Esophagus muscularis mucosa (tissue), 4 donors: ENCODE measurements around the gene CCDC80. TPM values are rescaled to one million over a fixed set of nuclear protein-coding genes. Genes with fewer than 3 reads are reported as not detected.

Experiments used
- DNase-seq: peaks from one replicate; pipeline ENCODE4 v3.0.0-alpha.2; 2017; ENCODE audit errors: extremely low spot score
- H3K27ac ChIP-seq, 4 donors: fragments of 200-600 bp; sonication (generic); replicated peaks in 1 of 4; 1 replicate in 3 of 4; 2 replicates in 1 of 4; pipeline ENCODE4 v1.5.1; 2016 to 2019; ENCODE audit warnings: mild to moderate bottlenecking in 1 of 4
- H3K27me3 ChIP-seq, 4 donors: fragments of 200-600 bp; sonication (generic); one replicate each; pipeline versions ENCODE4 v1.5.1 to v1.6.0; 2016 to 2019
- H3K36me3 ChIP-seq, 4 donors: fragments of 200-600 bp; sonication (generic); one replicate each; pipeline ENCODE4 v1.5.1; 2016 to 2019
- H3K4me1 ChIP-seq, 4 donors: fragments of 200-600 bp; sonication (generic); one replicate each; pipeline ENCODE4 v1.5.1; 2016 to 2019
- H3K4me3 ChIP-seq, 4 donors: fragments of 200-600 bp; sonication (generic); 1 replicate in 2 of 4; 2 replicates in 2 of 4; pipeline ENCODE4 v1.5.1; 2016 to 2019; ENCODE audit warnings: mild to moderate bottlenecking in 4 of 4, moderate library complexity in 1 of 4
- H3K9me3 ChIP-seq, 4 donors: fragments of 200-600 bp; sonication (generic); 1 replicate in 3 of 4; 2 replicates in 1 of 4; pipeline ENCODE4 v1.5.1; 2016 to 2019
- EP300 ChIP-seq: sonication (generic); formaldehyde crosslinking; IDR thresholded peaks from one replicate; pipeline ENCODE4 v1.6.1; 2017; ENCODE audit warnings: antibody characterized with exemption
- POLR2A ChIP-seq: fragments of 450-650 bp; IDR thresholded peaks from one replicate; pipeline ENCODE4 v1.6.1; 2017; ENCODE audit warnings: antibody characterized with exemption, moderate library complexity, mild to moderate bottlenecking, low read depth
- POLR2AphosphoS5 ChIP-seq, 2 donors: sonication (generic); formaldehyde crosslinking; IDR thresholded peaks; one replicate each; pipeline ENCODE4 v1.6.1; 2017; ENCODE audit warnings: antibody characterized with exemption in 2 of 2
- WGBS: methylation state at CpG from one replicate; pipeline ENCODE4 v1.1.5; 2018; 5-methylcytosine and 5-hydroxymethylcytosine counted together
- intact Hi-C: fragments of 100-400 bp; cut with DNase I; formaldehyde crosslinking; loops from one replicate; pipeline ENCODE4 v1.15.1; 2023
- total RNA-seq, 4 donors: library from RNA; depleted of rRNA; stranded (reverse); fragments of >200 nt; gene quantifications; one replicate each; pipeline versions ENCODE4 v1.1.0 to v1.2.1, GENCODE V29; 2016
- TF ChIP-seq, protein P1 (sequence below), 3 experiments: fragments of 200-600 bp in 2 of 3; fragments of 450-650 bp in 1 of 3; sonication (generic) in 2 of 3; IDR thresholded peaks; one replicate each; pipeline ENCODE4 v1.5.1; 2017 to 2019; ENCODE audit warnings: antibody characterized with exemption in 3 of 3, mild to moderate bottlenecking in 2 of 3, moderate library complexity in 1 of 3

Gene CCDC80
- total RNA-seq, 4 donors from 2014 or later = 34.7 to 213 (median 127) TPM

DNA sequence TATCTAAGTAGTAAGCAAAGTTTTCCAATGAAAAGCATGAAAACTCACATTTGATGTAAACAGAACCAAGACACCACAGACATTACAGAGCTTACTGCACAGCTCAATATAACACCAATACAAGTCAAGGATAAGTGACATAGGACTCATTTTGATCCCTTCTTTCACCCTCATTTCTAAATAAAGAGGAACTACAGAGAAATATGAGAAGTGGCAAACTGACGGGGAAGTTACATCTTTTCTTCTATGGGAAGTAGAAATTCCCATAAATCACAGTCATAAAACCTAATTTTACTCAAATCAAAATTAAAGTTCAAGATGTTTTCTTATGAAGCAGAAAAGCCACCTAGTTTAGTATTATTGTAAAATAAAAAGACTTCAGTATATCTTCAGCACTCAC is 83.0 kb downstream of the CCDC80 start:
- WGBS = 72% methylated on average over 1 of the region's 1 CpG
- no peaks in the 10 kb centered on the region for H3K9me3 ChIP-seq
- no peak overlapping the region for H3K4me3 ChIP-seq
- TF ChIP-seq, protein P1, sequence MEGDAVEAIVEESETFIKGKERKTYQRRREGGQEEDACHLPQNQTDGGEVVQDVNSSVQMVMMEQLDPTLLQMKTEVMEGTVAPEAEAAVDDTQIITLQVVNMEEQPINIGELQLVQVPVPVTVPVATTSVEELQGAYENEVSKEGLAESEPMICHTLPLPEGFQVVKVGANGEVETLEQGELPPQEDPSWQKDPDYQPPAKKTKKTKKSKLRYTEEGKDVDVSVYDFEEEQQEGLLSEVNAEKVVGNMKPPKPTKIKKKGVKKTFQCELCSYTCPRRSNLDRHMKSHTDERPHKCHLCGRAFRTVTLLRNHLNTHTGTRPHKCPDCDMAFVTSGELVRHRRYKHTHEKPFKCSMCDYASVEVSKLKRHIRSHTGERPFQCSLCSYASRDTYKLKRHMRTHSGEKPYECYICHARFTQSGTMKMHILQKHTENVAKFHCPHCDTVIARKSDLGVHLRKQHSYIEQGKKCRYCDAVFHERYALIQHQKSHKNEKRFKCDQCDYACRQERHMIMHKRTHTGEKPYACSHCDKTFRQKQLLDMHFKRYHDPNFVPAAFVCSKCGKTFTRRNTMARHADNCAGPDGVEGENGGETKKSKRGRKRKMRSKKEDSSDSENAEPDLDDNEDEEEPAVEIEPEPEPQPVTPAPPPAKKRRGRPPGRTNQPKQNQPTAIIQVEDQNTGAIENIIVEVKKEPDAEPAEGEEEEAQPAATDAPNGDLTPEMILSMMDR (IDR thresholded peaks at IDR 0.05) = no peak
- peaks cover 16 to 50% (median 35%) of the 10 kb centered on the region in 4 donors for H3K4me1 ChIP-seq
- no peak overlapping the region for H3K27ac ChIP-seq
- peaks cover 0 to 10% (median 2%) of the 10 kb centered on the region in 4 donors for H3K36me3 ChIP-seq
- H3K27me3 ChIP-seq = no peaks in the 10 kb centered on the region
- intact Hi-C loops = no loop called here
- DNase-seq = no peak

DNA sequence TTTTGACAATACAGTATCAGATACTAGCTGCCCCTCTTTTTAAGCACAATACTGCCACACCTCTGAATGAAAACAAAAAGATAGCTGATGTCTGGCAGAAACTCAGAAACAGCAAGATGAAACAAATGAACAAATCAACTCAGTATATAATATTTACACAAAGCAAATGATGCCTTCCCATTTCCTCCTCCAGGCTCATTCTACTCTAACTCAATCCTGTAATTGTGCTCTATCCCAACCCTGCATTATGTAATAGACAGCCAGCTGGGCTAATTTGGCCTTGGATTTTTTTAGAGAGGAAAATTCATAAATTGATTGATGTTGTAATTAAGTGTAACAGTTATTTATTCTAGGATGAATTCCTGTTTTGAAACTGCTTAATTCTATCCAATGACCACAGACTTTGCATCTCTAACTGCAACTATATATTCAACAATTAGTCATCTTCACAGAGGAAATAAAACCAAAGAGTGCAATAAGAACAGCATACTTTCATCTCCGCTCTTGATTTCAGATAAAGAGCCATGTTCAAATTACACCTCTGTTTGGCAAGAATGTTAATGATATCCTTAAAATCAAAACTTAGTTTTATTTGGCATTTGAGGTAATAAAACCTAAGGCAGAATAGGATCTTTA is 85.3 kb downstream of the CCDC80 start:
- Histone ChIP-seq H3K36me3 (peaks cover 0 to 10% (median 2%) of the 10 kb centered on the region in 4 donors), H3K4me1 (peaks cover 15 to 51% (median 39%) of the 10 kb centered on the region in 4 donors), H3K4me3 (no peak overlapping the region), H3K27ac (no peak overlapping the region), H3K9me3 (no peaks in the 10 kb centered on the region), H3K27me3 (no peaks in the 10 kb centered on the region)
- 84% methylated on average over 1 of the region's 1 CpG for WGBS
- no peak for DNase-seq
- intact Hi-C loops = no loop called here
- TF ChIP-seq, protein P1 (IDR thresholded peaks at IDR 0.05) = no peak
- TF ChIP-seq POLR2A = no peak
- TF ChIP-seq POLR2AphosphoS5 (IDR thresholded peaks at IDR 0.05) = no peak
- TF ChIP-seq EP300 = no peak

DNA sequence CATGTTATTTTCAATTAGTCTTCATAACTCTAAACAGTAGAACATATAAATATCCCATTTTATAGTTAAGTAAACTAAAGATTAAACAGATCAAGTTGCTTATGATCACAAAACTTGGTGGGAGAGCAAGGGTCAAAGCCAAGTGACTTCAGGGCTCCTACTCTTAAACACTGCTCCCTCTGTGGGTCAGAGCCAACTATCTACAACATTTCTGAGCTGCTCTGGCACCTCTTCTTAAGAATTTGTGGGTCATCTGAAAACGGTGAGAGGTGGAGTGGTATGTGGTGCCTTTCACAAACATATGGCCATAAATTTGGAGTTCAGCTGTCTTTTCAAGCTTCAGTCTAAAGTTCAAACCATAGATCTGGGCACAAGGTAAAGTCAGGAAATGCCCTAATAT is 90.1 kb downstream of the CCDC80 start:
- DNase-seq = no peak
- H3K9me3 ChIP-seq = no peaks in the 10 kb centered on the region
- no peak overlapping the region for H3K27ac ChIP-seq
- TF ChIP-seq, protein P1 (IDR thresholded peaks at IDR 0.05) = no peak
- TF ChIP-seq POLR2AphosphoS5 (IDR thresholded peaks at IDR 0.05) (no peak), EP300 (no peak), POLR2A (no peak)
- H3K27me3 ChIP-seq = no peaks in the 10 kb centered on the region
- H3K4me3 ChIP-seq = no peak overlapping the region
- H3K36me3 ChIP-seq = peaks cover 16 to 42% (median 32%) of the 10 kb centered on the region in 4 donors
- WGBS = 17% methylated on average over 1 of the region's 1 CpG
- intact Hi-C loops = no loop called here
- peaks cover 3 to 22% (median 16%) of the 10 kb centered on the region in 4 donors for H3K4me1 ChIP-seq

Other genes starting within 250 kb of the CCDC80 start
- 1 to 10 TPM in 1 of 4 donors, not detected in 3; 1.5 TPM for gene BTLA, start 141.7 kb downstream of the CCDC80 start, total RNA-seq
- gene ATG3, start 79.2 kb downstream of the CCDC80 start, total RNA-seq = 10 to 100 TPM; 41.3 to 60.3 (median 57.2) TPM
- 10 to 100 TPM; 18.6 to 28.7 (median 22.8) TPM for gene SLC35A5, start 79.1 kb downstream of the CCDC80 start, total RNA-seq
- gene CD200R1L, start 205.7 kb upstream of the CCDC80 start, total RNA-seq = not detected